ENCODE data around the gene LDB2. TPM values are rescaled to one million over a fixed set of nuclear protein-coding genes. Genes with fewer than 3 reads are reported as not detected.

LDB2 gene
- total and polyA plus RNA-seq, 2 donors (not counting 1 experiment from before 2014, with no cell fraction given), result 41.6 to 78.3 TPM

DNA sequence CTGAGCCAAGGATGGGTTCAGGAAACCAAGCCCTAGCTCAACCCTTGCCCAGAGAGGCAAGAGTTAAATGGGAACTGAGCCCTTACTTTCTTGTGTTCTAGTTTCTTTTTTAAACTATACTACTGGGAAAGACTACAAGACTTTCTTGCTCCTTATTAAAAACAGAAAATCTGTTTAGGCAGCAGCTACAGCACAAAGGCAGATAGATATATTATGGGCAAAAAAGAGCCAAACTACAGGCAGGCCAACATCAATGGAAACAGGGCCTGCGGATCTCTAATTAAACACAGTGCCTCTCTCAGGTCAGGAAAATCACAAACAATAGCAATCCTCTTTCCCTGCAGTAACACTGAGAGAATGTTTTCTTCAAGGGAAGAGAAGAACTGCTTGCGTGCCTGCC lies 226.0 kb downstream of the LDB2 start:
- DNase-seq (ENCODE audit: low read depth in 2 of 2), result no peak
- H3K79me2 ChIP-seq (ENCODE audit: control insufficient read depth, insufficient read depth, low read length), result no peaks in the 10 kb centered on the region
- no peak overlapping the region for H3K4me3 ChIP-seq (replicated peaks in 1 of 4; ENCODE audit: control extremely low read depth in 1 of 4, insufficient read depth in 1 of 4, low read depth in 3 of 4, low read length in 4 of 4)
- H2AFZ ChIP-seq (ENCODE audit: low read length), result no peak overlapping the region
- TF ChIP-seq EZH2 (IDR thresholded peaks at IDR 0.05; ENCODE audit: low read length, missing control alignments), result no peak
- no peak for TF ChIP-seq CTCF (conservative IDR thresholded peaks at IDR 0.05 in 1 of 2, IDR thresholded peaks at IDR 0.05 in 1 of 2; ENCODE audit: low read depth in 1 of 2, low read length in 2 of 2)
- peaks cover 5% of the 10 kb centered on the region for H3K4me1 ChIP-seq (ENCODE audit: control insufficient read depth, extremely low read depth, insufficient read depth, low read length)
- H3K27me3 ChIP-seq (ENCODE audit: control insufficient read depth, insufficient read depth, low read length), result no peaks in the 10 kb centered on the region
- H3K9ac ChIP-seq (ENCODE audit: insufficient read depth, low read length), result no peak overlapping the region
- no peaks in the 10 kb centered on the region for H3K36me3 ChIP-seq (ENCODE audit: control insufficient read depth, insufficient read depth, low read length)
- no peak overlapping the region for H3K27ac ChIP-seq (ENCODE audit: insufficient read depth, low read length)
- H3K9me3 ChIP-seq (ENCODE audit: control insufficient read depth, insufficient read depth, low read depth, low read length), result no peaks in the 10 kb centered on the region
- no peaks in the 10 kb centered on the region for H4K20me1 ChIP-seq (ENCODE audit: control insufficient read depth, extremely low read depth, insufficient read depth, low read length)
- no peak overlapping the region for H3K4me2 ChIP-seq (ENCODE audit: extremely low read depth, insufficient read depth, low read length)

- Histone ChIP-seq H3K9ac (ENCODE audit: insufficient read depth, low read length) (no peak overlapping the region), H3K4me3 (replicated peaks in 1 of 4; ENCODE audit: control extremely low read depth in 1 of 4, insufficient read depth in 1 of 4, low read depth in 3 of 4, low read length in 4 of 4) (no peak overlapping the region), H3K4me2 (ENCODE audit: extremely low read depth, insufficient read depth, low read length) (no peak overlapping the region), H2AFZ (ENCODE audit: low read length) (no peak overlapping the region), H3K4me1 (ENCODE audit: control insufficient read depth, extremely low read depth, insufficient read depth, low read length) (peaks cover 8% of the 10 kb centered on the region), H3K9me3 (ENCODE audit: control insufficient read depth, insufficient read depth, low read depth, low read length) (no peaks in the 10 kb centered on the region), H3K36me3 (ENCODE audit: control insufficient read depth, insufficient read depth, low read length) (no peaks in the 10 kb centered on the region), H4K20me1 (ENCODE audit: control insufficient read depth, extremely low read depth, insufficient read depth, low read length) (no peaks in the 10 kb centered on the region), H3K27ac (ENCODE audit: insufficient read depth, low read length) (no peak overlapping the region), H3K79me2 (ENCODE audit: control insufficient read depth, insufficient read depth, low read length) (no peaks in the 10 kb centered on the region), H3K27me3 (ENCODE audit: control insufficient read depth, insufficient read depth, low read length) (no peaks in the 10 kb centered on the region)
- DNase-seq (ENCODE audit: low read depth in 2 of 2), result no peak
- TF ChIP-seq EZH2 (IDR thresholded peaks at IDR 0.05; ENCODE audit: low read length, missing control alignments), result no peak
- no peak for TF ChIP-seq CTCF (conservative IDR thresholded peaks at IDR 0.05 in 1 of 2, IDR thresholded peaks at IDR 0.05 in 1 of 2; ENCODE audit: low read depth in 1 of 2, low read length in 2 of 2)
Observed at GRCh38 chr4:16671741-16672140, 226.7 kb downstream of the LDB2 start.

DNA sequence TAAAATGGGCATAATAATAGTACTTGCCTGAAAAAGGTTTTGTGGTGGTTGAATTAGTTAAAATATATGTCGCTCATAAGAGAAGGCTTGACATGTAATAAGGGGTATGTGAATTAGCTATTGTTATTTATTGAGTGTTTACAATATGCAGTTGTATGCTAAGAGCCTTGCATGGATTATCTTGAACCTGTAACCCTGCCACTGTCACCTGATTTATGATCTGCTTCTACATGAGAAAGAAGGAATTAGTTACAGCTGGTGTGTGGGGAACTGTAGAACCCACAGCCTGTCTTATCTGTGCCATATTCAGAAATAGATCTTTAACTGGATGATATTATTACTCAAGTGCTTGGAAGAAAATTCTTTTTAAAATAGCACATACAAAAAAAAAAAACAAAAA lies 227.7 kb downstream of the LDB2 start:
- Histone ChIP-seq H2AFZ (ENCODE audit: low read length) (no peak overlapping the region), H3K27me3 (ENCODE audit: control insufficient read depth, insufficient read depth, low read length) (no peaks in the 10 kb centered on the region), H3K9me3 (ENCODE audit: control insufficient read depth, insufficient read depth, low read depth, low read length) (no peaks in the 10 kb centered on the region), H3K36me3 (ENCODE audit: control insufficient read depth, insufficient read depth, low read length) (no peaks in the 10 kb centered on the region), H3K4me1 (ENCODE audit: control insufficient read depth, extremely low read depth, insufficient read depth, low read length) (peaks cover 13% of the 10 kb centered on the region), H3K4me2 (ENCODE audit: extremely low read depth, insufficient read depth, low read length) (no peak overlapping the region), H3K9ac (ENCODE audit: insufficient read depth, low read length) (no peak overlapping the region), H3K79me2 (ENCODE audit: control insufficient read depth, insufficient read depth, low read length) (no peaks in the 10 kb centered on the region), H3K27ac (ENCODE audit: insufficient read depth, low read length) (no peak overlapping the region), H3K4me3 (replicated peaks in 1 of 4; ENCODE audit: control extremely low read depth in 1 of 4, insufficient read depth in 1 of 4, low read depth in 3 of 4, low read length in 4 of 4) (no peak overlapping the region), H4K20me1 (ENCODE audit: control insufficient read depth, extremely low read depth, insufficient read depth, low read length) (no peaks in the 10 kb centered on the region)
- TF ChIP-seq EZH2 (IDR thresholded peaks at IDR 0.05; ENCODE audit: low read length, missing control alignments) (no peak), CTCF (conservative IDR thresholded peaks at IDR 0.05 in 1 of 2, IDR thresholded peaks at IDR 0.05 in 1 of 2; ENCODE audit: low read depth in 1 of 2, low read length in 2 of 2) (no peak)
- no peak for DNase-seq (ENCODE audit: low read depth in 2 of 2)
